HG02678 (cell line): ENCODE measurements around the gene DLG2.

Source experiments
- ATAC-seq: cut with Tn5 transposase; IDR thresholded peaks from one replicate; pipeline ENCODE4 v1.9.1; 2021; ENCODE audit warnings: mild to moderate bottlenecking, moderate library complexity; ENCODE audit not compliant: unreplicated experiment

DLG2 gene

GRCh38 chr11:84420271-84420670 lies 1206.9 kb downstream of the DLG2 start:
- ATAC-seq = no peak

DNA sequence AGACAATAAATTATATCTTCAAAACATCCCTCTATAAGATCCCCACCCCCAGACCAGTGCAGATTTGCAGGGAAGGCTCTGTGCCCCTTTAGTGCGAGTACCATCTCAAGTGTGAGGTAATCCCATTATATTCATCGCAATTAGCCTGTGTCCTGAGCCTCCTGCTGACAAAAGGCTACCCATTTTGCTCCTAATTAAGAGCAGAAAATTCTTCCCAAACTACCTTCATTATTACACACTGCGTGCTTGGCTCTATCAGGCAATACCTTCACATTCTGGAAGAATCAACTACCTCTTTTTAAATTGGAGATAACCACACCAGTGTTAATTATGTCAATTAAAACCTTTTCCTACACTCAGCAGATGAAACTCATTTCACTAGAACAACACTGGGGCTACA lies 1207.5 kb downstream of the DLG2 start:
- no peak for ATAC-seq

- no peak for ATAC-seq
These were observed 1212.2 kb downstream of the DLG2 start for GRCh38 chr11:84414920-84415319.

GRCh38 chr11:84413549-84413948 lies 1213.6 kb downstream of the DLG2 start:
- ATAC-seq = no peak

DNA sequence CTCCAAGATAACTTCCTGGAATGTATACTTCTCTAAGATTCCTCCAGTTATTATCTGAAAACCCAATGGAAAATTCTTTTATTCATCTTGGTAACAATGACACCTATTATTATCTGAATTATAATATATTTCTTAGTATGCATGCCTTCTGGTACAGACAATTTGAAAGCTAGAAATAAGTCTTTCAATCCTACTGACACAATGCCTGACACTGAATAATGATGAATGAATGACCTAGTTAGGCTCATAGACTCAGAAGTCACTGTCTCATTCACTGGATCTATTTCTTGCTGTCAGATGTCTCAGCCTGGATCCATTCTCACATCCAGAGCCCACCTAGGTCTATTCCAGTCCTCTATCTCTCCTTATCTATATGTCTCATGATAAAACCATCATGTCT lies 1214.3 kb downstream of the DLG2 start:
- ATAC-seq = no peak

DNA sequence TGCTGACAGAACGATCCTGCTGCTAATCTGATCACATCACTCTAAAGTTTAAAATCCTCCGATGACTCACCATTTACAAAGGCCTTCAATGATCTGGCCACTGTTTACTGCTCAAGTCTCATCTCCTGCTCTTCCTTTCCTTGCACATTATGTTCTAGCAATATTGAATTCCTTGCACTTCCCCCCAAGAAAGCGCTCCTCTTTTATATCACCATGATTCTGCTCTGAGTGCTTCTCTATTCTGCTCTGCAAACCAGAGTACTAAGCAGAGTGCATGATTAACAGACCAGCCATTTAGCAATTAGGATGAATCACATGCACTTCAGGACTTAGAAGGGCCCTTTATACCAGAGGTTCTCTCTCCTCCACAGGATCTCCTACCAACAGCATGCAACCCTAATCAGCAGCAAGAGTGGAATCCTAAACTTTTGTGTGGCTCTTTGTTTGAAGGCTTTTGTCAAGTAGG lies 1218.2 kb downstream of the DLG2 start:
- no peak for ATAC-seq

DNA sequence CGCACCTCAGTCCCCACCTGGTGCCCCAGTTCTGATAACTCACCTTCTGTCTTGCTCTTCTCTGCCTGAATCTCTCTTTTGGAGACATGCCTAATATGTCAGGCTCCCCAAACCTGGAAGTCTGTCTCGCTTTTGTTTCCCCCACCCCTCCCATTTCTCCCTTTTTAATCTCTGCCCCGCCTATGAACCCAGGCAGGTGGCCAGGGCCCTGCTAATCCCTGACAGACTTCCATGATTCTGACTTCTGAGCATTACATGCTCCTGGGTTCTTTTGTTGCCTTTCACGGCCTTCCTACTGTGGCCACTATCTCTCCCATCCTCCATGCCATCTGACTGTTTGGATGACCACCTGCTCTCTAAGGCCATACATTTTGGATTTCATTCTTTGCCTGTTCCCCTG lies 1220.1 kb downstream of the DLG2 start:
- ATAC-seq = no peak

DNA sequence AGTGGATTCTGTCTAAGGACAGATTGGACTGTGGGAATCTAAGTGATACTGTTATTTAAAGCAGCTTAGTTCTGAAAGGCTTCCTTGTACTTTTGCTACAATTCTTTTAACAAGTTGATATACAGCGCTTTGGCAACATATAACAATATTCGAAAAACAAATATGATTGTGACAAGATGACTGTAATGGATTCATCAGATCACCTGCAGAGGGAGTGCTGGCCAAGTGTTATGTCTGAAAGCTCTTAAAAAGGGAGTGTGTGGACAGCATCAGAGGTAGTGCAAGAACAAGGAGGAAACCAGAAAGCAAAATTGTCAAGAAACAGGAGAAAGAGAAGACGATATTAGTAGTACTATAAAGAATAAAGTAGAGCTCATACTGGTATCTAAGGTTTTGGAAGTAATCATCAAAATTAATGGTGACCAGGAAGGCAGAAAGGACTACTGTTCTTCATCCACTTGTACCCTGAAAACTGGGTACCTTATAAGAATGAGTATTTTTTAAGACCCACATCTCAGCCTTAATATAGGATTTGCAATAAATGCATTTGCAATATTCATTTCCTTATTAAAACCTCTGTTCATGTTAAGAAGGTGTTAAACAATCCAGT lies 1229.0 kb downstream of the DLG2 start:
- no peak for ATAC-seq

GRCh38 chr11:84396521-84396920 lies 1230.6 kb downstream of the DLG2 start:
- ATAC-seq = no peak

GRCh38 chr11:84390441-84391078 lies 1236.6 kb downstream of the DLG2 start:
- no peak for ATAC-seq

DNA sequence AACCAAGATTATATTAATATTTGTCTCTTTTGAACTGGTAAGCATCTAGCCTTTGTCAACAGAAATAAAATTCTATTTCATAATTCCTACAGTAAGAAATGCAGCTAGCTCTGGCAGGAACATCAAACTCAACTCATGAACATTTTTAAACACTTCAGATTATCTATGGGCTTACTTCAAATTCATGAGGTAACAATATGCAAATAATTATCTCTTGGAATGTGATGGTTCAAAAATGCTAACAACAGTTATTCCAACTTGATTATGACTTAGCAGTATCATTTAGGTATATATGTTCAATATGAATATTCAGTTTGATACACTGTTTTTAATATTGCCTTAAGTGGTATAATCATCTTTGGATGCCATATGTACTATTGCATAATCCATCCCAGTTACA lies 1237.4 kb downstream of the DLG2 start:
- ATAC-seq = no peak

DNA sequence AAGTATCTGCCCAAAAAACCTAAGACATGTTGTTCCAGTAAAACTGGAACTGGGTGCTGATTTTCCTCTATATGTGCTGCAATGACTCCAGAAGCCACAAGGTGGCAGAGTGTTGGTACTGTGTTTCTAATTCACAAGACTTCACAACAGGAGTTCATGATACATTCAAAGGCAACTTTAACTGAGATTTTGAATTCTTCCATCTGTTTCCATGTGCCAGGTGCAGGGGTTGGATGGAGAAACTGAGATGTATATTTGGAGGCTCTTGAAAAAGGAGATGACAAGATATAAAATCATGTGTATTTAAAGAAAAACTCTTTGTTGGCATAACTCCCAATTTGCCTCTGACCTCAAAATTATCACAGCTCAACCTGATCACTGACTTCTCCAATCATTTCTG lies 1242.4 kb downstream of the DLG2 start:
- peak; percentile 87 for ATAC-seq

- ATAC-seq = no peak
These were observed 1243.6 kb downstream of the DLG2 start for GRCh38 chr11:84383576-84383975.

DNA sequence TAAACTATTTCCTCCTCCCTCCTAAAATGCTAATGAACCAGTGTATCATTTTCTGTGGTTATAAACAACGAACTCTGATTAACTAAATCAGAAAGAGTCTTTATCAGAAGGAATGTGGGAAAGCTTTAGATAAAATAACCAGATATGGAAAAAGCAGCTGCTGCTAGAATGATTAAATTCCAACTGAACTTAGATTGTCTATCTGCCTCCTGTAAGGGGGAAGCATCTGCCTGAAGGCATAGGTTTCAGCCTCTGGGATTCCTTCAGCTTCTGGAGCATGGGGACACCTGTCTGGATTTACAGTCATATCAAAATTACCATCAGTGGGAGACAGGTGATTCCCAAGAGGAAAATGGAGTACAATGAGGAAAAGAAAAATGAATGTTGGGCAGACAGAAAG lies 1245.5 kb downstream of the DLG2 start:
- ATAC-seq = no peak

DNA sequence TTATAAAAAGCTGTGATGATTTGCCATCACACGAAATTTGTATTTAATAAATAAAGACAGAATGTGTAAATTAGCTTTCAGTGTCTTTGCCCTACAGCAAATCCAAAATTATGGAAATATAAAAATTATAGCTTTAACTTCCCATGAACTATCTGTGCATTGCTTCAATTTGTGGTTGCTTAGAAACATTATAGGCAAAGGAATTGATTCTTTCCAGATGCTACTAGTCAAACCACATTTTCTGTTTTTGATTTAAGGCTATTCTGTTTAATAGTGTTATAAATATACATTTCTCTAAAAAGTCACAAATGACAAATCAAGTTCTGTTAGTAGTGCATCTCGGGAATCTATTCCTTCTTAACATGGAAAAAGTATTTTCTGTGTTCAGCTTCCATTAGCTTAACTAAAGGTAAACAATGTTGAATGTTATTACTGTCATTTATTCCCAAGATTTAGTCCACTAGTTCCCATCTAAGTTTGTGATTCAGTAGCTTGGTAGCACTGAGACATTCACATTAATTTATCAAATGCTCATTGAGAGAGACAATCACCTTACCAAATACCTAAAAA lies 1254.7 kb downstream of the DLG2 start:
- ATAC-seq = no peak

DNA sequence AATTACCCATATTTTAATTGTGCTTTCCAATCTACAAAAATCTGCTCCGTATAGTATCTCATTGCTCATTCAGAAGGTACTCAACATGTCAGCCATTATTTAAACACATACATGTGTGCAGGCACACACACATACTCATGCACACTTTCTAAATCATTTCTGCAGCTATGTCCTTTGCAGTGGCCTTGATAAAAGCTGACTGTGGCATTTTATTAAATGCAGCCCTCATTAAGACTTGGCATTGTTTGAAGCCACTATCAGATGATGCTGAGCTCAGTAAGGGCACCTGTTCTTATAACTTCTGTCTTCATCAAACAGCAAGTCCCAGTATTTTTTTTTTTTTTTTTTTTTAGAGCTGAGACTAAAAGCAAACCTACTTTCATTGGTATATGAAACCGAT lies 1269.1 kb downstream of the DLG2 start:
- no peak for ATAC-seq

DNA sequence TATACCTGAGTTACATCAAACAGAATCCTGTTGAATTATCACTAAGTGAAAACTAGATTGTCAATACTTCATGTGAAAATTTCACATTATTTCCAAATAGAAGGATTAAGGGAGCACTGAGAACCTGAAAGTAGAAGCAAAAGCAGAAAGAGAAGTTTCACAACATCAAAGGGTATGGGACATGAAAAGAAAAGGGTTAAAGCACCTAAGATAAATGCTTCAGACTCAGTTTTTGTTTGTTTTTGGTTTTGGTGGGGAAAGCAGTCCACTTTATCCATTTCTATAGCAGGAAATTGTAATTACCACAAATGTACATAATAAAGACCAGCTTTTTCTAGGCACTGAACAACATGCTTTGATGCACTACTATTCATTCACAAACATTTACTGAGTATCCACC lies 1271.2 kb downstream of the DLG2 start:
- ATAC-seq = no peak

GRCh38 chr11:84345597-84345996 lies 1281.5 kb downstream of the DLG2 start:
- ATAC-seq = no peak

DNA sequence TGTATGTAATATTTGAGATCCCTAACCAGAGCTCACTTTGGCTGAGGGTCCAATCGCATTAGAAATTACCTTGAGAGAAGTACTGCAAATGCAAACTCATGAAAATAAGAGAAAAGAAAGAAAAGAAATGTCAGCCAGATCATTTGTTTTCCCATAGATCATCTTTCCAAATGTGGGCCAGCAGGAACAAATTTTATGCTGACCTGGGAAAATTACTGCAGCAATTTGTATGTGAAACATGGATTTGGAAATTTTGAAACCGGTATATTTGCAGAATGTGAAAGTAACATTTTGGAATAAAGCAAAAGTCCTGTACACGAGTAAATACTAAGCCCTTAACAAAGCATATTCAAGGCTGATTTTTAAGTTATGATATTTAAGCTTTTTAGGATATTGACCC lies 1282.1 kb downstream of the DLG2 start:
- no peak for ATAC-seq

GRCh38 chr11:84339796-84340195 lies 1287.3 kb downstream of the DLG2 start:
- no peak for ATAC-seq

DNA sequence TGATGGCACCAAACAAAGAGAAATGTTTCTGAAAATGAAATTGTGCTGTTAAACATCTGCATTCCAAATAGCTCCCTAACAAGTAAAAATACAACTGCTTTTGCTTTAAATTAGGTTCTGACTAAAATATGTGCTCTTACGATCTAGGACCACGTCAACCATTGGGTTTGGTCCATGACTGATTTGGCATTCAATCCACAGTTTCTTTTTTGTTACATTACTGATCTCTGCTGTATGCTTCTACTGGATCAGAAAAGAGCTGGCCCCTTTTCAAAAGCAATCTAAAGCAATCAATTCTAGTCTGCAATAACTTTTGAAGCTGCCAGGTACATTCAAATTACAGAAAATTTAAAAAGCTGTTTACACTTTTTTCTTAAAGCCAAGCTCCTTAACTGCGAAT lies 1293.9 kb downstream of the DLG2 start:
- no peak for ATAC-seq

GRCh38 chr11:84322211-84322610 lies 1304.9 kb downstream of the DLG2 start:
- ATAC-seq = no peak

DNA sequence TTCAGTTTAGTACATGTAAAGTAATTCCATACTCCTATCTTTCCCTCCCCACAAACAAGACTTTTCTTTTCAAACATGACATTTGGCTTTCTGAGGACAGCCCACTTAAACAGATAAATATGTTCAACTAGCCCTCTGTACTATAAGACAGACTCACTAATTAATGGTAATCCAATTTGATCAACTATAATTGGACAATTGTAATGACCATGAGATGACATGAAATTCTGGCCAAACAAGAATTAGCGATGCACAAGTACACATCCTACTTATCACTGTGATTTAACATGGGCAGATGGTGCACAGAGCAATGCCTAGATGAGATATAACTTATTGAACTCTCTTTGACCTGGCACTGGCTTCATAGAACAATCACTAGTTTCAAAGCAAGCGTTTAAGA lies 1307.3 kb downstream of the DLG2 start:
- ATAC-seq = no peak
